ENCODE data around the gene EXOC4.

DNA sequence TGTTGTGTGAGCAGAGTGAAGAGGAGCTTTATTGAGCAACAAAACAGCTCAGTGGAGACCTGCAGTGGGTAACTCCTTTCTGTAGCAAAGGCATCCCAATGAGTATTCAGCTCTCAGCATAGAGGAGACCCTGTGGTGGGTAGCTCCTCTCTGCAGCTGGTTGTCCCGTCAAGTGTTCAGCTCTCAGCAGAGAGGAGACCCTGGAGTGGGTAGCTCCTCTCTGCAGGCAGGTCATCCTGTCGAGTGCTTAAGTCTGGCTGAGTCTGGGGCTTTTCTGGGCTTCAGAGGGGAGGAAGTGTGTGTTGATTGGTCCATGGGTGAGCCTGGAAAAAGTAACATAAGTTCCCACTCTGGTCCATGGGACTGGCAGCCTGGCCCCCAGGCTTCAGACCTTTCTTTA, 702.3 kb downstream of the EXOC4 start:
- TF ChIP-seq, protein P1, sequence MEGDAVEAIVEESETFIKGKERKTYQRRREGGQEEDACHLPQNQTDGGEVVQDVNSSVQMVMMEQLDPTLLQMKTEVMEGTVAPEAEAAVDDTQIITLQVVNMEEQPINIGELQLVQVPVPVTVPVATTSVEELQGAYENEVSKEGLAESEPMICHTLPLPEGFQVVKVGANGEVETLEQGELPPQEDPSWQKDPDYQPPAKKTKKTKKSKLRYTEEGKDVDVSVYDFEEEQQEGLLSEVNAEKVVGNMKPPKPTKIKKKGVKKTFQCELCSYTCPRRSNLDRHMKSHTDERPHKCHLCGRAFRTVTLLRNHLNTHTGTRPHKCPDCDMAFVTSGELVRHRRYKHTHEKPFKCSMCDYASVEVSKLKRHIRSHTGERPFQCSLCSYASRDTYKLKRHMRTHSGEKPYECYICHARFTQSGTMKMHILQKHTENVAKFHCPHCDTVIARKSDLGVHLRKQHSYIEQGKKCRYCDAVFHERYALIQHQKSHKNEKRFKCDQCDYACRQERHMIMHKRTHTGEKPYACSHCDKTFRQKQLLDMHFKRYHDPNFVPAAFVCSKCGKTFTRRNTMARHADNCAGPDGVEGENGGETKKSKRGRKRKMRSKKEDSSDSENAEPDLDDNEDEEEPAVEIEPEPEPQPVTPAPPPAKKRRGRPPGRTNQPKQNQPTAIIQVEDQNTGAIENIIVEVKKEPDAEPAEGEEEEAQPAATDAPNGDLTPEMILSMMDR (IDR thresholded peaks at IDR 0.05) = no peak
- TF ChIP-seq EP300 (IDR thresholded peaks at IDR 0.05) (no peak), POLR2AphosphoS5 (IDR thresholded peaks at IDR 0.05) (no peak), POLR2A (IDR thresholded peaks at IDR 0.05) (no peak)
